HEK293 (cell line): Measurements from ENCODE around the gene PAQR6.

Experiments
- CTCF ChIA-PET: fragments of 350-600 bp; formaldehyde crosslinking; extraction: SDS; loops from one replicate; lab custom pipeline; 2021; ENCODE audit warnings: antibody characterized with exemption; lab: Yijun Ruan, JAX
- POLR2A ChIA-PET: fragments of 300-600 bp; formaldehyde crosslinking; extraction: SDS; loops from one replicate; lab custom pipeline; 2020; ENCODE audit warnings: antibody characterized with exemption, inconsistent platforms; lab: Yijun Ruan, JAX
- H3K27ac ChIP-seq: fragments of 200-500 bp; sonication (Bioruptor generic); 2 replicates; pipeline ENCODE4 v1.5.1; 2014; ENCODE audit warnings: low read depth, low read length, control low read depth, inconsistent platforms; ENCODE audit errors: extremely low read depth
- H3K36me3 ChIP-seq, 2 experiments: fragments of 200-500 bp in 1 of 2; sonication (Bioruptor generic) in 1 of 2; 1 replicate in 1 of 2; 2 replicates in 1 of 2; pipeline ENCODE4 v1.5.1; 2014 to 2017; ENCODE audit warnings: inconsistent platforms in 2 of 2, low read length in 2 of 2; ENCODE audit not compliant: control insufficient read depth in 2 of 2, insufficient read depth in 1 of 2
- H3K4me1 ChIP-seq: fragments of 200-500 bp; sonication (Bioruptor generic); 2 replicates; pipeline ENCODE4 v1.5.1; 2014; ENCODE audit warnings: mild to moderate bottlenecking, low read length, inconsistent platforms; ENCODE audit not compliant: control insufficient read depth, insufficient read depth
- H3K4me3 ChIP-seq: 2 replicates; pipeline ENCODE4 v1.5.1; 2011; ENCODE audit warnings: low read depth, mild to moderate bottlenecking, control low read depth, low read length, moderate library complexity
- H3K9me3 ChIP-seq: fragments of 200-500 bp; sonication (Bioruptor generic); 2 replicates; pipeline ENCODE4 v1.5.1; 2014; ENCODE audit warnings: low read depth, low read length, inconsistent platforms; ENCODE audit not compliant: control insufficient read depth, insufficient read depth
- BCL11A ChIP-seq: fragments of 450-650 bp; formaldehyde crosslinking; IDR thresholded peaks from 2 replicates; pipeline ENCODE4 v1.5.1; 2016; ENCODE audit warnings: low read depth, missing biosample characterization, missing genetic modification characterization
- EGR2 ChIP-seq: fragments of 450-650 bp; formaldehyde crosslinking; IDR thresholded peaks from 2 replicates; pipeline ENCODE4 v1.5.1; 2016; ENCODE audit warnings: low read depth, missing biosample characterization, missing genetic modification characterization
- KLF10 ChIP-seq: fragments of 450-650 bp; IDR thresholded peaks from 2 replicates; pipeline ENCODE4 v1.5.1; 2018; ENCODE audit warnings: missing biosample characterization, mild to moderate bottlenecking, missing genetic modification characterization
- REST ChIP-seq: fragments of 450-650 bp; formaldehyde crosslinking; IDR thresholded peaks from 2 replicates; pipeline ENCODE4 v1.5.1; 2016; ENCODE audit warnings: missing biosample characterization, missing genetic modification characterization
- SETDB1 ChIP-seq: IDR thresholded peaks from one replicate; pipeline ENCODE4 v1.6.1; 2017; ENCODE audit warnings: mild to moderate bottlenecking, low read length, moderate library complexity, mixed read lengths; ENCODE audit not compliant: insufficient read length
- ZBTB10 ChIP-seq: fragments of 450-650 bp; formaldehyde crosslinking; IDR thresholded peaks from 2 replicates; pipeline ENCODE4 v1.5.1; 2016; ENCODE audit warnings: missing biosample characterization, missing genetic modification characterization
- ZEB2 ChIP-seq: fragments of 450-650 bp; formaldehyde crosslinking; IDR thresholded peaks from 2 replicates; pipeline ENCODE4 v1.5.1; 2016; ENCODE audit warnings: missing biosample characterization, missing genetic modification characterization
- ZNF121 ChIP-seq: fragments of 450-650 bp; formaldehyde crosslinking; IDR thresholded peaks from 2 replicates; pipeline ENCODE4 v1.5.1; 2016; ENCODE audit warnings: missing biosample characterization, missing genetic modification characterization
- ZNF157 ChIP-seq: fragments of 450-650 bp; formaldehyde crosslinking; IDR thresholded peaks from 2 replicates; pipeline ENCODE4 v1.5.1; 2016; ENCODE audit warnings: missing biosample characterization, missing genetic modification characterization
- ZNF18 ChIP-seq: fragments of 450-650 bp; formaldehyde crosslinking; IDR thresholded peaks from 2 replicates; pipeline ENCODE4 v1.5.1; 2016; ENCODE audit warnings: missing biosample characterization, missing genetic modification characterization
- ZNF24 ChIP-seq: fragments of 450-650 bp; formaldehyde crosslinking; IDR thresholded peaks from 2 replicates; pipeline ENCODE4 v1.5.1; 2016; ENCODE audit warnings: missing biosample characterization, missing genetic modification characterization
- ZNF292 ChIP-seq: fragments of 450-650 bp; formaldehyde crosslinking; IDR thresholded peaks from 2 replicates; pipeline ENCODE4 v1.5.1; 2016; ENCODE audit warnings: low read depth, missing biosample characterization, missing genetic modification characterization, borderline replicate concordance
- ZNF324 ChIP-seq: fragments of 450-650 bp; formaldehyde crosslinking; IDR thresholded peaks from 2 replicates; pipeline ENCODE4 v1.5.1; 2016; ENCODE audit warnings: missing biosample characterization, missing genetic modification characterization
- ZNF341 ChIP-seq: fragments of 450-650 bp; formaldehyde crosslinking; IDR thresholded peaks from 2 replicates; pipeline ENCODE4; 2016; ENCODE audit warnings: low read depth, missing biosample characterization, missing genetic modification characterization
- ZNF473 ChIP-seq: fragments of 450-650 bp; formaldehyde crosslinking; IDR thresholded peaks from 2 replicates; pipeline ENCODE4 v1.5.1; 2017; ENCODE audit warnings: missing biosample characterization, missing genetic modification characterization
- ZNF488 ChIP-seq: fragments of 450-650 bp; formaldehyde crosslinking; IDR thresholded peaks from 2 replicates; pipeline ENCODE4 v1.5.1; 2016; ENCODE audit warnings: missing biosample characterization, missing genetic modification characterization
- ZNF510 ChIP-seq: fragments of 450-650 bp; formaldehyde crosslinking; IDR thresholded peaks from 2 replicates; pipeline ENCODE4 v1.5.1; 2018; ENCODE audit warnings: mild to moderate bottlenecking, missing genetic modification characterization, missing biosample characterization; ENCODE audit not compliant: insufficient replicate concordance
- ZNF560 ChIP-seq: fragments of 450-650 bp; formaldehyde crosslinking; IDR thresholded peaks from 2 replicates; pipeline ENCODE4 v1.5.1; 2017; ENCODE audit warnings: missing biosample characterization, missing genetic modification characterization, borderline replicate concordance
- ZNF571 ChIP-seq: fragments of 450-650 bp; formaldehyde crosslinking; IDR thresholded peaks from 2 replicates; pipeline ENCODE4 v1.5.0; 2017; ENCODE audit warnings: missing biosample characterization, missing genetic modification characterization
- ZNF660 ChIP-seq: fragments of 450-650 bp; IDR thresholded peaks from 2 replicates; pipeline ENCODE4 v1.5.1; 2018; ENCODE audit warnings: missing biosample characterization, mild to moderate bottlenecking, missing genetic modification characterization
- ZNF747 ChIP-seq: fragments of 450-650 bp; formaldehyde crosslinking; IDR thresholded peaks from 2 replicates; pipeline ENCODE4 v1.5.1; 2016; ENCODE audit warnings: missing biosample characterization, missing genetic modification characterization
- ZNF830 ChIP-seq: fragments of 450-650 bp; IDR thresholded peaks from 2 replicates; pipeline ENCODE4 v1.5.0; 2018; ENCODE audit warnings: missing biosample characterization, missing genetic modification characterization, low read depth, mild to moderate bottlenecking, moderate library complexity
- ZSCAN16 ChIP-seq: fragments of 450-650 bp; formaldehyde crosslinking; IDR thresholded peaks from 2 replicates; pipeline ENCODE4 v1.5.1; 2016; ENCODE audit warnings: missing biosample characterization, missing genetic modification characterization
- ZSCAN18 ChIP-seq: fragments of 450-650 bp; formaldehyde crosslinking; IDR thresholded peaks from 2 replicates; pipeline ENCODE4 v1.5.1; 2016; ENCODE audit warnings: missing biosample characterization, missing genetic modification characterization

PAQR6 gene

GRCh38 chr1:156276532-156276931 lies 28.7 kb upstream of the PAQR6 start:
- TF ChIP-seq ZNF488 = no peak
- TF ChIP-seq ZNF830 = no peak
- no peak for TF ChIP-seq KLF10
- TF ChIP-seq ZEB2 = no peak
- no peak for TF ChIP-seq ZSCAN16
- no peak for TF ChIP-seq ZNF121 (tag by site-specific recombination)
- TF ChIP-seq ZNF18 (tag by site-specific recombination) = no peak
- no peak for TF ChIP-seq ZNF747 (tag by site-specific recombination)
- no peak for TF ChIP-seq ZNF341 (tag by site-specific recombination)
- TF ChIP-seq BCL11A = no peak
- TF ChIP-seq ZNF660 (tag by site-specific recombination) = no peak
- no peak for TF ChIP-seq EGR2
- TF ChIP-seq REST (tag by site-specific recombination) = no peak
- no peak for TF ChIP-seq ZNF571 (tag by site-specific recombination)
- TF ChIP-seq ZNF157 (tag by site-specific recombination) = no peak
- no peak for TF ChIP-seq ZNF560 (tag by site-specific recombination)
- POLR2A ChIA-PET = no interaction called here
- Histone ChIP-seq H3K9me3 (no peaks in the 10 kb centered on the region), H3K4me3 (no peak overlapping the region), H3K4me1 (peaks cover 4% of the 10 kb centered on the region; the same call in 1 of the 2 replicates), H3K27ac (no peak overlapping the region), H3K36me3 (peaks cover 56 to 89% of the 10 kb centered on the region in 2 experiments; a peak in 2 of 3 replicates)
- CTCF ChIA-PET = no interaction called here

GRCh38 chr1:156270314-156270713 lies 22.5 kb upstream of the PAQR6 start:
- TF ChIP-seq ZNF510 (no peak), ZBTB10 (tag by site-specific recombination) (no peak), ZNF488 (no peak), ZNF473 (tag by site-specific recombination) (no peak), ZNF292 (no peak), ZSCAN18 (tag by site-specific recombination) (no peak), ZNF324 (no peak), ZNF24 (tag by site-specific recombination) (no peak), SETDB1 (no peak)

More at GRCh38 chr1:156270314-156270713, 22.5 kb upstream of the PAQR6 start:
- Histone ChIP-seq H3K4me1 (no peaks in the 10 kb centered on the region), H3K27ac (no peak overlapping the region), H3K4me3 (no peak overlapping the region), H3K9me3 (no peaks in the 10 kb centered on the region), H3K36me3 (peaks cover 73 to 97% of the 10 kb centered on the region in 2 experiments)
- ChIA-PET POLR2A (interaction anchor here (0.7 kb wide), 1 partner anchor 12 kb away, joined by 3 read pairs; the partner anchor contains the start of gene SMG5), CTCF (no interaction called here)
